ENCODE measurements around the gene GET4.

GRCh38 chr7:925601-926000 is 49.2 kb downstream of the GET4 start:
- TF ChIP-seq CTCF (IDR thresholded peaks at IDR 0.05; ENCODE audit: low read length) (no peak), EZH2 (optimal IDR thresholded peaks at IDR 0.05; ENCODE audit: low read depth, low read length) (no peak), EZH2phosphoT487 (IDR thresholded peaks at IDR 0.05; ENCODE audit: low read length) (no peak)
